Right lobe of liver (tissue), 6 donors: ENCODE results near the gene MRPS16. TPM values are rescaled to one million over a fixed set of nuclear protein-coding genes. Genes with fewer than 3 reads are reported as not detected.

Experiments
- ATAC-seq, 4 donors: fragments of 200-7000 bp; cut with Tn5 transposase; one replicate each; pipeline ENCODE4 v1.9.1; 2020; ENCODE audit warnings: mild to moderate bottlenecking in 4 of 4, moderate library complexity in 4 of 4
- DNase-seq, 3 donors: peaks; one replicate each; pipeline ENCODE4 v3.0.0-alpha.2; 2020
- H3K27ac ChIP-seq, 3 donors: fragments of 200-600 bp; one replicate each; pipeline ENCODE4 v1.8.0; 2022
- H3K27me3 ChIP-seq, 2 donors: fragments of 200-600 bp; one replicate each; pipeline ENCODE4 v1.8.0; 2022
- H3K36me3 ChIP-seq, 4 donors: fragments of 200-600 bp; sonication (generic) in 1 of 4; one replicate each; pipeline versions ENCODE4 v1.5.1 to v1.8.0; 2017 to 2022; ENCODE audit warnings: control low read depth in 1 of 4
- H3K4me1 ChIP-seq, 4 donors: fragments of 200-600 bp; sonication (generic) in 1 of 4; one replicate each; pipeline versions ENCODE4 v1.5.1 to v1.8.0; 2017 to 2022; ENCODE audit warnings: control low read depth in 1 of 4
- H3K4me3 ChIP-seq, 3 donors: fragments of 200-600 bp; one replicate each; pipeline ENCODE4 v1.8.0; 2022
- H3K9me3 ChIP-seq, 4 donors: fragments of 200-600 bp; sonication (generic) in 1 of 4; one replicate each; pipeline versions ENCODE4 v1.5.1 to v1.8.0; 2017 to 2022; ENCODE audit warnings: control low read depth in 1 of 4
- CTCF ChIP-seq, 4 donors: fragments of 200-600 bp in 3 of 4; fragments of 450-650 bp in 1 of 4; IDR thresholded peaks; one replicate each; pipeline versions ENCODE4 v1.5.1 to v1.8.0; 2016 to 2022; ENCODE audit warnings: antibody characterized with exemption in 4 of 4, mild to moderate bottlenecking in 2 of 4
- POLR2A ChIP-seq: fragments of 450-650 bp; IDR thresholded peaks from one replicate; pipeline ENCODE4 v1.6.1; 2017; ENCODE audit warnings: antibody characterized with exemption, mild to moderate bottlenecking
- WGBS: methylation state at CpG from one replicate; pipeline ENCODE4 v1.1.6; 2018; ENCODE audit warnings: low coverage, low lambda C conversion rate; ENCODE audit not compliant: insufficient coverage; ENCODE audit errors: missing lambda C conversion rate; 5-methylcytosine and 5-hydroxymethylcytosine counted together
- intact Hi-C, 2 donors: fragments of 100-400 bp; cut with DNase I; formaldehyde crosslinking; loops; one replicate each; pipeline versions ENCODE4 v1.11.2 to v1.14.1; 2022
- total RNA-seq, 6 experiments: library from RNA; depleted of rRNA in 2 of 6; stranded (reverse); fragments of >200 nt in 2 of 6; fragmentation: NEBNext Ultra II Directional in 3 of 6; extraction: Animal tissue kit (Norgen Biotek cat#: 25700) in 3 of 6; gene quantifications; one replicate each; pipeline versions ENCODE4 v1.1.0 to v1.2.4, GENCODE V29; 2016 to 2023
- donor health status: DM: no; HTN: yes; CAD: no.
- donor health status: DM: no; HTN: no; CAD: no.
- donor health status: DM: no; HTN: no; CAD: no.
- donor health status: DM: no; HTN: yes; CAD: no.
- donor health status: DM: no; HTN: yes; CAD: no.

MRPS16 gene
- total RNA-seq, 6 experiments from 2014 or later = 40.5 to 58.4 (median 48.6) TPM

- intact Hi-C loops = no loop called here
- ATAC-seq (no peak), DNase-seq (no peak)
- H3K27ac ChIP-seq = no peak overlapping the region
- 50% methylated on average over 1 of the region's 1 CpG for WGBS
- no peaks in the 10 kb centered on the region for H3K27me3 ChIP-seq
- no peak overlapping the region for H3K4me3 ChIP-seq
- H3K4me1 ChIP-seq = peaks cover 0 to 18% (median 7%) of the 10 kb centered on the region in 4 donors
- TF ChIP-seq POLR2A (no peak), CTCF (IDR thresholded peaks at IDR 0.05) (no peak)
- H3K36me3 ChIP-seq = no peaks in the 10 kb centered on the region
- no peaks in the 10 kb centered on the region for H3K9me3 ChIP-seq
Measured at GRCh38 chr10:73209705-73210104, 42.7 kb downstream of the MRPS16 start.

- ATAC-seq (no peak), DNase-seq (no peak)
- H3K27ac ChIP-seq = no peak overlapping the region
- H3K4me1 ChIP-seq = peaks cover 0 to 18% (median 7%) of the 10 kb centered on the region in 4 donors
- no peak overlapping the region for H3K4me3 ChIP-seq
- TF ChIP-seq POLR2A = no peak
- TF ChIP-seq CTCF (IDR thresholded peaks at IDR 0.05) = no peak
- 82% methylated on average over 2 of the region's 2 CpGs for WGBS
- no peaks in the 10 kb centered on the region for H3K27me3 ChIP-seq
- H3K36me3 ChIP-seq = no peaks in the 10 kb centered on the region
- no peaks in the 10 kb centered on the region for H3K9me3 ChIP-seq
- intact Hi-C loops = no loop called here
Measured at GRCh38 chr10:73207883-73208282, 44.6 kb downstream of the MRPS16 start.

GRCh38 chr10:73206385-73206784 is 46.1 kb downstream of the MRPS16 start:
- TF ChIP-seq POLR2A = no peak
- TF ChIP-seq CTCF (IDR thresholded peaks at IDR 0.05) = no peak
- no peak overlapping the region for H3K4me3 ChIP-seq
- WGBS = 95% methylated on average over 5 of the region's 5 CpGs
- H3K4me1 ChIP-seq = peaks cover 0 to 9% (median 3%) of the 10 kb centered on the region in 4 donors
- no peak for ATAC-seq
- no peaks in the 10 kb centered on the region for H3K27me3 ChIP-seq
- intact Hi-C loops = no loop called here
- DNase-seq = no peak
- no peaks in the 10 kb centered on the region for H3K9me3 ChIP-seq
- H3K27ac ChIP-seq = no peak overlapping the region
- H3K36me3 ChIP-seq = no peaks in the 10 kb centered on the region

- Histone ChIP-seq H3K4me1 (peaks cover 0 to 4% (median 2%) of the 10 kb centered on the region in 4 donors), H3K27ac (no peak overlapping the region), H3K27me3 (no peaks in the 10 kb centered on the region), H3K4me3 (no peak overlapping the region), H3K9me3 (no peaks in the 10 kb centered on the region), H3K36me3 (no peaks in the 10 kb centered on the region)
- TF ChIP-seq CTCF (IDR thresholded peaks at IDR 0.05) (no peak), POLR2A (no peak)
- DNase-seq = no peak
- 100% methylated on average over 1 of the region's 1 CpG for WGBS
- ATAC-seq = no peak
- intact Hi-C loops = no loop called here
Measured at GRCh38 chr10:73205890-73206289, 46.6 kb downstream of the MRPS16 start.

- 100% methylated on average over 3 of the region's 3 CpGs for WGBS
- H3K27ac ChIP-seq = no peak overlapping the region
- no peak for TF ChIP-seq POLR2A
- TF ChIP-seq CTCF (IDR thresholded peaks at IDR 0.05) = no peak
- intact Hi-C loops = no loop called here
- no peak overlapping the region for H3K4me3 ChIP-seq
- no peaks in the 10 kb centered on the region for H3K4me1 ChIP-seq
- no peak for ATAC-seq
- H3K27me3 ChIP-seq = no peaks in the 10 kb centered on the region
- H3K9me3 ChIP-seq = no peaks in the 10 kb centered on the region
- H3K36me3 ChIP-seq = no peaks in the 10 kb centered on the region
- no peak for DNase-seq
Measured at GRCh38 chr10:73205081-73205480, 47.4 kb downstream of the MRPS16 start.
